Pancreas (tissue), 10 donors: ENCODE measurements around the gene ITPRID1. TPM values are rescaled to one million over a fixed set of nuclear protein-coding genes. Genes with fewer than 3 reads are reported as not detected.

Source experiments
- ATAC-seq, 4 donors: fragments of 200-7000 bp; cut with Tn5 transposase; one replicate each; pipeline versions ENCODE4 v1.8.0 to v1.9.1; 2020; ENCODE audit warnings: mild to moderate bottlenecking in 4 of 4, moderate library complexity in 4 of 4
- DNase-seq, 6 donors: peaks; one replicate each; pipeline ENCODE4 v3.0.0-alpha.2; 2020
- FAIRE-seq: peaks from 2 replicates; lab custom pipeline; 2012; peaks lifted over from hg19 to GRCh38; lab: Jason Lieb, UNC
- H3K27ac ChIP-seq, 4 donors: fragments of 200-600 bp; sonication (generic); 1 replicate in 3 of 4; 2 replicates in 1 of 4; pipeline versions ENCODE4 v1.5.0 to v1.8.0; 2020
- H3K27me3 ChIP-seq, 4 donors: fragments of 200-600 bp; one replicate each; pipeline ENCODE4 v1.8.0; 2021
- H3K36me3 ChIP-seq, 3 donors: fragments of 200-600 bp; sonication (generic) in 1 of 3; one replicate each; pipeline versions ENCODE4 v1.5.0 to v1.8.0; 2020 to 2021
- H3K4me1 ChIP-seq, 3 donors: fragments of 200-600 bp; one replicate each; pipeline ENCODE4 v1.8.0; 2021
- H3K4me3 ChIP-seq, 4 donors: fragments of 200-600 bp; sonication (generic) in 2 of 4; one replicate each; pipeline versions ENCODE4 v1.5.0 to v1.8.0; 2020 to 2021
- H3K9me3 ChIP-seq, 4 donors: fragments of 200-600 bp; one replicate each; pipeline ENCODE4 v1.8.0; 2021
- CTCF ChIP-seq, 4 donors: fragments of 200-600 bp; sonication (generic) in 3 of 4; IDR thresholded peaks; one replicate each; pipeline versions ENCODE4 v1.5.0 to v1.8.0; 2021; ENCODE audit warnings: antibody characterized with exemption in 4 of 4
- WGBS, 2 donors: extraction: QIAGEN DNeasy Blood & Tissue Kit; methylation state at CpG; one replicate each; pipeline ENCODE4 v1.1.7; 2013; 5-methylcytosine and 5-hydroxymethylcytosine counted together
- intact Hi-C, 3 donors: fragments of 100-400 bp; cut with DNase I; formaldehyde crosslinking; loops; one replicate each; pipeline versions ENCODE4 v1.11.1 to v1.14.2; 2022
- polyA plus RNA-seq, 2 donors: library from polyadenylated mRNA; stranded (reverse); fragments of 200-250 nt; gene quantifications; one replicate each; pipeline ENCODE4 v1.2.3, GENCODE V29; 2013
- total RNA-seq, 6 donors: library from RNA; stranded (reverse); fragmentation: NEBNext Ultra II Directional in 4 of 6; extraction: Animal tissue kit (Norgen Biotek cat#: 25700) in 4 of 6; gene quantifications; one replicate each; pipeline versions ENCODE4 v1.2.1 to v1.2.4, GENCODE V29; 2021 to 2023
- donor health status: healthy with polysubstance abuse.
- donor health status: DM: no; HTN: no; CAD: no; lungs with moderate emphysema.
- donor health status: DM: no; HTN: no; CAD: no.
- donor health status: control.
- donor health status: control.
- donor health status: Bipolar disorder and iron deficiency.
- donor health status: DM: yes; HTN: yes; CAD: no.
- donor health status: DM: no; HTN: no; CAD: no.
- donor health status: DM: no; HTN: no; CAD: no.
- donor health status: DM: yes; HTN: yes; CAD: no.

ITPRID1 gene
- total and polyA plus RNA-seq, 8 donors = 0.02 to 0.72 (median 0.07) TPM; not detected in 2

- Histone ChIP-seq H3K4me3 (no peak overlapping the region), H3K27ac (no peak overlapping the region), H3K9me3 (no peaks in the 10 kb centered on the region), H3K36me3 (no peaks in the 10 kb centered on the region), H3K27me3 (no peaks in the 10 kb centered on the region), H3K4me1 (no peaks in the 10 kb centered on the region)
- FAIRE-seq = no peak
- no peak for ATAC-seq
- intact Hi-C loops = no loop called here
- 56 to 62% methylated on average over 5 of the region's 5 CpGs for WGBS, 2 donors
- no peak for TF ChIP-seq CTCF (IDR thresholded peaks at IDR 0.05)
- no peak for DNase-seq
These were observed 5.1 kb upstream of the ITPRID1 start for GRCh38 chr7:31508823-31509222.

- H3K4me3 ChIP-seq = no peak overlapping the region
- intact Hi-C loops = no loop called here
- DNase-seq = no peak
- H3K27me3 ChIP-seq = peaks cover 0 to 3% (median 0%) of the 10 kb centered on the region in 4 donors
- TF ChIP-seq CTCF (IDR thresholded peaks at IDR 0.05) = no peak
- WGBS, 2 donors = 39 to 50% methylated on average over 2 of the region's 2 CpGs
- no peaks in the 10 kb centered on the region for H3K4me1 ChIP-seq
- ATAC-seq = no peak
- H3K27ac ChIP-seq = no peak overlapping the region
- H3K36me3 ChIP-seq = no peaks in the 10 kb centered on the region
- H3K9me3 ChIP-seq = no peaks in the 10 kb centered on the region
- no peak for FAIRE-seq
These were observed 1.7 kb upstream of the ITPRID1 start for GRCh38 chr7:31512166-31512565.

GRCh38 chr7:31516680-31517502, 3.0 kb downstream of the ITPRID1 start:
- 78 to 80% methylated on average over 16 of the region's 16 CpGs for WGBS, 2 donors
- FAIRE-seq = no peak
- ATAC-seq = no peak
- Histone ChIP-seq H3K4me3 (no peak overlapping the region), H3K4me1 (no peaks in the 10 kb centered on the region), H3K9me3 (no peaks in the 10 kb centered on the region), H3K27me3 (peaks cover 0 to 3% (median 0%) of the 10 kb centered on the region in 4 donors), H3K27ac (no peak overlapping the region), H3K36me3 (no peaks in the 10 kb centered on the region)
- no peak for TF ChIP-seq CTCF (IDR thresholded peaks at IDR 0.05)
- DNase-seq = no peak
- intact Hi-C loops = no loop called here

- intact Hi-C loops = no loop called here
These were observed 3.6 kb downstream of the ITPRID1 start for GRCh38 chr7:31517513-31517912.

More at GRCh38 chr7:31517513-31517912, 3.6 kb downstream of the ITPRID1 start:
- H3K27me3 ChIP-seq = peaks cover 0 to 3% (median 0%) of the 10 kb centered on the region in 4 donors
- H3K9me3 ChIP-seq = no peaks in the 10 kb centered on the region
- ATAC-seq (no peak), DNase-seq (peak in 1 of 6 donors; percentile 39), FAIRE-seq (no peak)
- no peak for TF ChIP-seq CTCF (IDR thresholded peaks at IDR 0.05)
- H3K4me3 ChIP-seq = no peak overlapping the region
- no peak overlapping the region for H3K27ac ChIP-seq
- no peaks in the 10 kb centered on the region for H3K36me3 ChIP-seq
- H3K4me1 ChIP-seq = no peaks in the 10 kb centered on the region
- WGBS, 2 donors = 89 to 93% methylated on average over 31 of the region's 31 CpGs
